Activated CD8-positive, alpha-beta memory T cell treated with anti-CD3 and anti-CD28 coated beads, Interleukin-2, amount 50 U/mL, for 1 hour (primary cell): Measurements from ENCODE around the gene PIEZO2.

Source experiments
- DNase-seq: peaks from one replicate; pipeline ENCODE4 v3.0.0-alpha.2; 2020; ENCODE audit errors: extremely low read depth

PIEZO2 gene

GRCh38 chr18:11027862-11028261 is 121.5 kb downstream of the PIEZO2 start:
- DNase-seq: no peak

GRCh38 chr18:11025671-11026070 is 123.7 kb downstream of the PIEZO2 start:
- no peak for DNase-seq

- no peak for DNase-seq
Observed at GRCh38 chr18:11024928-11025669, 124.3 kb downstream of the PIEZO2 start.

- DNase-seq: no peak
Observed at GRCh38 chr18:11021477-11021876, 127.9 kb downstream of the PIEZO2 start.

GRCh38 chr18:11020877-11021414 is 128.4 kb downstream of the PIEZO2 start:
- DNase-seq: no peak

- no peak for DNase-seq
Observed at GRCh38 chr18:11020161-11020853, 129.1 kb downstream of the PIEZO2 start.

- no peak for DNase-seq
Observed at GRCh38 chr18:11019295-11020105, 129.9 kb downstream of the PIEZO2 start.

GRCh38 chr18:11009869-11010268 is 139.5 kb downstream of the PIEZO2 start:
- DNase-seq: no peak

GRCh38 chr18:11009147-11009546 is 140.2 kb downstream of the PIEZO2 start:
- no peak for DNase-seq

GRCh38 chr18:11008505-11008904 is 140.9 kb downstream of the PIEZO2 start:
- no peak for DNase-seq

GRCh38 chr18:11005528-11005927 is 143.8 kb downstream of the PIEZO2 start:
- no peak for DNase-seq

- no peak for DNase-seq
Observed at GRCh38 chr18:11004951-11005350, 144.4 kb downstream of the PIEZO2 start.

GRCh38 chr18:11004294-11004693 is 145.1 kb downstream of the PIEZO2 start:
- DNase-seq: no peak

GRCh38 chr18:11002796-11003195 is 146.6 kb downstream of the PIEZO2 start:
- no peak for DNase-seq

- no peak for DNase-seq
Observed at GRCh38 chr18:11002277-11002676, 147.1 kb downstream of the PIEZO2 start.

GRCh38 chr18:11000071-11000470 is 149.3 kb downstream of the PIEZO2 start:
- DNase-seq: no peak

- DNase-seq: no peak
Observed at GRCh38 chr18:10997885-10998284, 151.5 kb downstream of the PIEZO2 start.

GRCh38 chr18:10995550-10995949 is 153.8 kb downstream of the PIEZO2 start:
- no peak for DNase-seq

- DNase-seq: no peak
Observed at GRCh38 chr18:10989486-10989885, 159.9 kb downstream of the PIEZO2 start.

- no peak for DNase-seq
Observed at GRCh38 chr18:10985689-10986088, 163.7 kb downstream of the PIEZO2 start.

- no peak for DNase-seq
Observed at GRCh38 chr18:10979411-10979810, 170.0 kb downstream of the PIEZO2 start.

GRCh38 chr18:10977042-10977441 is 172.3 kb downstream of the PIEZO2 start:
- no peak for DNase-seq
